Panc1 (cell line): ENCODE results near the gene DLG2.

Experiments used
- POLR2AphosphoS5 ChIP-seq: IDR thresholded peaks from 2 replicates; pipeline ENCODE4 v1.6.1; 2012; ENCODE audit warnings: mild to moderate bottlenecking, low read depth, low read length, moderate library complexity
- SIN3A ChIP-seq: IDR thresholded peaks from 2 replicates; pipeline ENCODE4 v1.6.1; 2012; ENCODE audit warnings: low read depth, mild to moderate bottlenecking, low read length, moderate library complexity, borderline replicate concordance; ENCODE audit not compliant: insufficient read depth
- TF ChIP-seq, protein P1 (sequence below): fragments of 450-650 bp; IDR thresholded peaks from 2 replicates; pipeline ENCODE4 v1.5.1; 2017; ENCODE audit warnings: mild to moderate bottlenecking

DNA sequence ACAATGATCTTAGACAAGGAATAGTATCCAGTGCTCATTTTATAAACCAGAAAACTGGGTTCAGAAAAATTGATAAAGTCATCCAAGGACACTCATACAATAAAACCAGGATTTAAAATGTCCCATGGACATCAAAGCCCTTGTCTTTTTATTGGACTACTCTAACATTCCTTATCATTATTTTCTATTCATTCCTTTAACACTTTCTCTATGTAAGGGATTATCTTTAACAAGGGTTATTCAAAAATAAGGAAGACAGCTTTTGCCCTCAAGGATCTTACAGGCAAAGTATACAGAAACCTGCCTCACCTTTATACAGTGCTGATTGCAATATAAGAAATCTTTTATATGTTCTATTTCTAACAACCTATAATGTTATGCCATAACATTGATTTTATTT lies 790.8 kb downstream of the DLG2 start:
- TF ChIP-seq, protein P1, sequence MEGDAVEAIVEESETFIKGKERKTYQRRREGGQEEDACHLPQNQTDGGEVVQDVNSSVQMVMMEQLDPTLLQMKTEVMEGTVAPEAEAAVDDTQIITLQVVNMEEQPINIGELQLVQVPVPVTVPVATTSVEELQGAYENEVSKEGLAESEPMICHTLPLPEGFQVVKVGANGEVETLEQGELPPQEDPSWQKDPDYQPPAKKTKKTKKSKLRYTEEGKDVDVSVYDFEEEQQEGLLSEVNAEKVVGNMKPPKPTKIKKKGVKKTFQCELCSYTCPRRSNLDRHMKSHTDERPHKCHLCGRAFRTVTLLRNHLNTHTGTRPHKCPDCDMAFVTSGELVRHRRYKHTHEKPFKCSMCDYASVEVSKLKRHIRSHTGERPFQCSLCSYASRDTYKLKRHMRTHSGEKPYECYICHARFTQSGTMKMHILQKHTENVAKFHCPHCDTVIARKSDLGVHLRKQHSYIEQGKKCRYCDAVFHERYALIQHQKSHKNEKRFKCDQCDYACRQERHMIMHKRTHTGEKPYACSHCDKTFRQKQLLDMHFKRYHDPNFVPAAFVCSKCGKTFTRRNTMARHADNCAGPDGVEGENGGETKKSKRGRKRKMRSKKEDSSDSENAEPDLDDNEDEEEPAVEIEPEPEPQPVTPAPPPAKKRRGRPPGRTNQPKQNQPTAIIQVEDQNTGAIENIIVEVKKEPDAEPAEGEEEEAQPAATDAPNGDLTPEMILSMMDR: no peak
- TF ChIP-seq POLR2AphosphoS5: no peak
- no peak for TF ChIP-seq SIN3A
